KG1 (cell line): Measurements from ENCODE around the gene TMEM129.
"Not testable (repeated sequence)": the region's sequence is repeated elsewhere in the genome, so short reads cannot be mapped to it uniquely, and the experiment has no call there.

Experiments used
- DNase-seq: peaks from one replicate; lab custom pipeline; 2025; lab: John Stamatoyannopoulos, UW

Gene TMEM129

GRCh38 chr4:1693131-1693896, 27.8 kb downstream of the TMEM129 start:
- DNase-seq = peak; percentile 65

GRCh38 chr4:1691737-1692373, 29.3 kb downstream of the TMEM129 start:
- no peak for DNase-seq

GRCh38 chr4:1690698-1691097, 30.4 kb downstream of the TMEM129 start:
- no peak for DNase-seq

GRCh38 chr4:1686440-1687036, 34.6 kb downstream of the TMEM129 start:
- DNase-seq = no peak

GRCh38 chr4:1685235-1686150, 35.6 kb downstream of the TMEM129 start:
- no peak for DNase-seq

GRCh38 chr4:1684506-1685234, 36.5 kb downstream of the TMEM129 start:
- DNase-seq = no peak

GRCh38 chr4:1683736-1684505, 37.2 kb downstream of the TMEM129 start, which contains the start of gene FAM53A:
Gene FAM53A, minus strand, starts transcription at chr4:1684313. Its CDS starts 15,572 bp downstream, at chr4:1668741.
- DNase-seq = peak; percentile 24

GRCh38 chr4:1683261-1683735, 37.8 kb downstream of the TMEM129 start:
- DNase-seq = no peak

- DNase-seq = no peak
Measured at GRCh38 chr4:1682860-1683259, 38.3 kb downstream of the TMEM129 start.

- no peak for DNase-seq
Measured at GRCh38 chr4:1678244-1678643, 42.9 kb downstream of the TMEM129 start.

- no peak for DNase-seq
Measured at GRCh38 chr4:1676605-1677525, 44.3 kb downstream of the TMEM129 start.

- DNase-seq = no peak
Measured at GRCh38 chr4:1675802-1676137, 45.4 kb downstream of the TMEM129 start.

GRCh38 chr4:1675136-1675801, 45.9 kb downstream of the TMEM129 start:
- no peak for DNase-seq

- DNase-seq = no peak
Measured at GRCh38 chr4:1674682-1675081, 46.4 kb downstream of the TMEM129 start.

GRCh38 chr4:1673671-1674070, 47.5 kb downstream of the TMEM129 start:
- DNase-seq = no peak

GRCh38 chr4:1671011-1671410, 50.1 kb downstream of the TMEM129 start:
- not testable (repeated sequence) for DNase-seq

- no peak for DNase-seq
Measured at GRCh38 chr4:1670279-1670678, 50.8 kb downstream of the TMEM129 start.

GRCh38 chr4:1669850-1670249, 51.3 kb downstream of the TMEM129 start:
- no peak for DNase-seq

GRCh38 chr4:1669270-1669669, 51.9 kb downstream of the TMEM129 start:
- DNase-seq = no peak
